GM19324 (cell line): ENCODE measurements around the gene PKNOX1.
"Not testable (repeated sequence)": the region's sequence is repeated elsewhere in the genome, so short reads cannot be mapped to it uniquely, and the experiment has no call there.

ENCODE experiments used
- ATAC-seq: cut with Tn5 transposase; IDR thresholded peaks from one replicate; pipeline ENCODE4 v1.9.1; 2021; ENCODE audit warnings: mild to moderate bottlenecking, moderate library complexity; ENCODE audit not compliant: unreplicated experiment, low FRiP score

PKNOX1 gene

DNA sequence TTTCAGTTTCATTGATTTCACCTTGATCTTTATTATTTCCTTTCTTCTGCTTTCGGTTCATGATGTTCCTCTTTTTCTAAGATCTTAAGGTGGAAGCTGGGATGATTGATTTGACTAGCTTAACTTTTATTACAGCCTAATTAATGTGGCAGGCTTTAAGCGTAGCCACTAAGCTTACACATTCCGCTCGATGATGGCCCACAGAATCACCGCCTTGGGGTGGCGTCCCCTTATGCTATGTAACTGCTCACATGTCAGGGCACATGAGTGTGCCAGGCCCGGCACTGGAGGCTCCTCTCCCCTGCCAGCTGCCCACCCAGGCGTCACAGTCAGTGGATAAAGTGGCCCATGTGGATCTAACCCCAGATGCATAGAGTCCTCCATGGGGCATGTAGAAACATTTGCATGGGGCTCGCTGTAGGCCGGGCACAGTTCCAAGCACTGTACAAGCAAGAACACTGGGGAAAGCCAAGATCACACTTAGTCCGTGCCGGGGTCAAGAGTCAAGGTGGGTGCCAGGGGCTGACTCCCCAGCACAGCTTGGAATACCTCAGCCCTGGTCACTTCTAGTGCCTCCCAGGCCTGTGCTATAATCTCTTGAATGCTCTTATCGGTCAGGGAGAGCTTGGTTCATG, 41.7 kb downstream of the PKNOX1 start:
- ATAC-seq: no peak

DNA sequence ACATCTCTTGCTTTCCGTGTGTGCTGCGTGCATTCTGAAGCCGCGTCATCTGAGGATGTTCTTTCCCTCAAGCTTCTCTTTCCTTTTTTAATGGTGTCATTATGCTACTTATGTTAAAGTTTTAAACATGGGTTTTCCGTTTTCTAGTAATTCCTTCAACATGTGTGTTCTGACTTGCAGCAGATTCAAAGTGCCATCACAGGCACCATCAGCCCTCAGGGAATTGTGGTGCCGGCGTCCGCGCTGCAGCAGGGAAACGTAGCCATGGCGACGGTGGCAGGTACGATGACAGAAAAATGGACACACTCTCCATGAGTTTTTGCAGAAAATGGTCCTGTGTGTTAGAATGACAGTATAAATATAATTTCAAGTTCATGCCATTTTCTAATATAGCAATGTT, 42.4 kb downstream of the PKNOX1 start:
- ATAC-seq: no peak

DNA sequence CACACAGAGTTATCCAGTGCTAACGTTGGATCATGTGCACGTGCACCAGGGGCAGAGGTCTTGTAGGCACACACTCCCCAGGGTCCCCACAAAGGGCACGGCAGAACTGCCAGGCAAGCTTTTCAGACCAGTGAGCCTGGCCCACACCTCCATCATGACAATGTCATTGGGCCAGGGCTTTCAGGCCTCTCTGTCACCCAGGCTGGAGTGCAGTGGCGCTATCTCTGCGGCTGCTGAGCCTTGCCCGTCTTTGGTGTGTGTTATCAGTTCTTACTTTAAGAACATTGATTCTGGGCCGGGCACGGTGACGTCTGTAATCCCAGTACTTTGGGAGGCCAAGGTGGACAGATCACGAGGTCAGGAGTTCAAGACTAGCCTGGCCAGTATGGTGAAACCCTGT, 44.2 kb downstream of the PKNOX1 start:
- no peak for ATAC-seq

DNA sequence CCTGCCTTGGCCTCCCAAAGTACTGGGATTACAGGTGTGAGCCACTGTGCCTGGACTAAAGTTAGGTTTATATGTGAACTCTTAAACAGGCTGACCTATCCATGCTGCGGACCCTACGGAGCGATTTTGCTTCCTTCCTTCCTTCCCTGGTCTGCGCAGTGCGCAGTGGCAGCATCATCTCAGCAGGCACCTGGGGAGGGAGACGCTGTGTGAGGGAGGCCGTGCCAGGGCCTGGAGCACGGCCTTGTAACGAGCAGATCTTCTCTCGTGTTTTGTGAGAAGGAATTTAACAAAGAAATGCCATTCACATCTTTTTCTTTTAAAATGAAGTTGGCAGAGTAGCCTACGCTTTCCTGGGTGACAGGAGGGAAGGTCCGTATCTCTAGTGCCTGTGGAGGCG, 45.8 kb downstream of the PKNOX1 start:
- no peak for ATAC-seq

DNA sequence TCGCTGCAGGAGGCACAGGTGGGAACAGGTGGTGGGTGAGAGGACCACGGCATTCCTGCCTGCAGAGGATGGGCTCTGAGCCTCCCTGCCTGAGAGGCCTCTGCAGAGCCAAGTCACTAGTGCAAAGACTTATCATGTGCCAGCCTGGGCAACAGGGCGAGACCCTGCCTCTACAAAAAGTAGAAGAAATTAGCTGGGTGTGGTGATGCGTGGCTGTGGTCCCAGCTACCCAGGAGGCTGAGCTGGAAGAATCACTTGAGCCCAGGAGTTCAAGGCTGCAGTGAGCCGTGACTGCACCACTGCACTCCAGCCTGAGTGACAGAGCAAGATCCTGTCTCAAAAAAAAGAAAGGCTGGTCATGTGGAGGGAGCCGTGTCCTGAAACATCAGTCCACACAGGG, 46.4 kb downstream of the PKNOX1 start:
- no peak for ATAC-seq

DNA sequence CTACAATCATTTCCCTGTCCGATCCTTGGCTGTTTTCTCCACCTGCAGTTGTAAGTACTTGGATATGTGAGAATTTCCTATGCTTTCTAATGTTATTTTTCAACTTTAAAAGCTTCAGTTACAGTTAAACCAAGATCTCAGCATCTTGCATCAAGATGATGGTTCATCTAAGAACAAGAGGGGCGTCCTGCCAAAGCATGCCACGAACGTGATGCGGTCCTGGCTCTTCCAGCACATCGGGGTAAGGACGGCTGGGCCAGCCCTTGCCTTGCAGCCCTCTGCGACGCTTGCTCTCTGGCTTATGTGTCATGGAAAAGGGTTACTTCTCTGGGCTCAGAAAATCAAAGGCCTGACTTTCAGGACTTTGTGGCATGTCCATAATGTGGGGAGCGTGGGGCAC, 46.8 kb downstream of the PKNOX1 start:
- ATAC-seq: no peak

DNA sequence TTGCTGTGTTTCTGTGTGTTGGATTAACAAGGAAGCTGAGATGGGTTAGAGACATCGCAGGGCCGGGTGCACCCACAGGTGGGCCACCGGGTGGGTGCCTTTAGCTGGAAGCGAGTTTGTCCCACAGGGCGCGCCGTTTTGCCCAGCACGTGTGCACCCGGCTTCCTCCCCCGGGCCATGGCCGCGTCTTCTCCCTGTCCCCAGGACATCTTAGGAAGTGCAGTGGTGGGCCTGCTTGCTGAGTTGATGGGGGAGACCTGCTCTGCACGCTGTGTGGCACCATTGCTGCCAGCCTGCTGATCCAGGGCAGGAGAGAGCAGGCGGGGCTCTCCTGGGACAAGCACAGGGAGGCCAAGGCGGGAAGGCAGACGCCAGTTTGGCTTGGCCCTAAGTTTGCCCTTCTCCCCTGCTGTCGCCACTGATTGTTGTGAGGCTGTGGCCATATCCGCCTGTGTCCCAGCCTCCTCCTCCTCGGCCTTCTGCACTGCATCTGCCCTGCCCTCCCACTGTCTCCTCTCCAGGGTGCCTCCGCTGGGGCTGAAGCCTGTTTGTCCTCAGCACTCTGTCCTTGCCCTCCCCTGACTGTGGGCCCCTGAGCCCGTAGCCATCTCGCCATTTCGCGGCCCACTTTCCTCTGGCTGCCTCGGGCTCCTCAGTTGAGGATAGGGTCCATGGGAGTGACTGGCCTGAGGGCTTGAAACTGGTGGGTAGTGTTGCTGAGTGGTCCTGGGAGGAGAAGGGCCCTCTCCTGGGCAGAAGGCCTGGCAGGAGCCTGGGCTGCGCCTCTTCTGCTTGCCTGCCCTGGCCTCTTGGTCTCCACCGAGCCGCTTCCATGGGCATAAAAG, 47.6 kb downstream of the PKNOX1 start:
- ATAC-seq: no peak

DNA sequence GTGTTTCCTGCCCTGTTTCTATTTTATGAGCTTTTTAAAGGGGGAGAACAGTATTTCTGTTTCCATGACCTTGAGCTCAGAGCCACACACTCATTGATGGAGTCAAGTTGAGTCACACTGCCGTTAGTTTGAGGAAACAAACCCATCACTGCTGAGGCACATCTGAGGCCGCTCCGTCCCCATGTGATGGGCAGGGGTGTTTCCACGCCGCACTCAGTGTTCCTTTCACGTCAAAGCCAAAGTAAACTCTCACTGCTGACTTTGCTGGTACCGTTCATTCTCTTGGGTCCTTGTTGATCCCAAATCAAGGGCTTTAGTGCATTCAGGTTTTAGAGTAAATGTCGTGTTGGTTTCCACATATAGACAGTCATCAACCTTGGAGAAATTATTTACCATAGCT, 48.8 kb downstream of the PKNOX1 start:
- no peak for ATAC-seq

DNA sequence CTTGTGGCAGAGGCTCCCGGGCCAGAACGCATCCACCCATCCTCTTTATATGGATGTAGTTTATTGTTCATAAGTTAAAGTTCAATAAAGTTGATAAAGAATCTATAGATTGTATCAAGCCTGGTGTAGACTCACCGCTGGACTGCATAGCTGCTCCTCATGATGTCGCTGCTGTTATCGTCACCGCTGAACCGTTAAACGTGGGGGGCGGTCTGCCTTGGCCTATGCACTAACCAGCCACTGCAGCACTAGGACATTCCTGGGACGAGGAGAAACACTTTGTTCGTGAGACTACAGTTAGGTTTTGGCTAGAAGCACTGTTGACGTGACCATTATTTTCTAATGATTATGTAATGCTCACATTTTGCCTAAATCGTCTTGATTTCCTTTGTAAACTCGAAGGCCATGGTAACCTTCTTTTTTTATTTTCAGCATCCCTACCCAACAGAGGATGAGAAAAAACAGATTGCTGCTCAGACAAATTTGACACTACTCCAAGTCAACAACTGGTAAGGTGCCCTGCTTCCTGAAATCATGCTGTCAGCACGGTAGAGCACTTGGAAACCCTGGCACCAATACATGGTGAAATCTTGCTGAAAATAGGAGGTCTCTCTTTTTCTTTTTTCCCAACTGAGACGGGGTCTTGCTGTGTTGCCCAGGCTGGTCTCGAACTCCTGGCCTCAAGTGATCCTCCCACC, 50.2 kb downstream of the PKNOX1 start:
- no peak for ATAC-seq

DNA sequence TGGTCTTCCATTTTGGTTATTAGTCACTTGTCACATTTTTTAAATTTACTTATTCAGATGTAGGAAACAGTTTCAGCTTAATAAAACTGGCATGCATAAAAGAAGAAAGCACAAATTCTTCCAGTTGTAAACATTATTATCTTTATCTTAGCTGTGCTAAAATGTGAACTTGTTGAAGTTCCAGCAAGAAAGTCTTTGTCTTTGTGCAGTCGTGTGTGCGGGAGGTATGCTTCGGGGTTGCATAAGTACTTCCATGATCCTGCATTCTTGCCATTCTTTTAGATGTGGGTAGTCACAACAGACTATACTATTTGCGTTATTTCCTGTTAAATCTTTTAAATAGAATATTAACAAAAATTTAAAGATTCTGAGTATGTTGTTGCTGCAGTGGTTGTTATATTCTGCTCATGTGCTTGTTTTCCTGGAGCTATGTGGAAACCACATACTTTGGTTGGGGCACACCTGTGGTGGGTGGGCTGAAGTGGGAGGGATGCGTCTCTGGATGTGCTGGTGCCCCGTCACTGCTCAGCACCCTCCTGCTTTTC, 51.3 kb downstream of the PKNOX1 start:
- no peak for ATAC-seq

DNA sequence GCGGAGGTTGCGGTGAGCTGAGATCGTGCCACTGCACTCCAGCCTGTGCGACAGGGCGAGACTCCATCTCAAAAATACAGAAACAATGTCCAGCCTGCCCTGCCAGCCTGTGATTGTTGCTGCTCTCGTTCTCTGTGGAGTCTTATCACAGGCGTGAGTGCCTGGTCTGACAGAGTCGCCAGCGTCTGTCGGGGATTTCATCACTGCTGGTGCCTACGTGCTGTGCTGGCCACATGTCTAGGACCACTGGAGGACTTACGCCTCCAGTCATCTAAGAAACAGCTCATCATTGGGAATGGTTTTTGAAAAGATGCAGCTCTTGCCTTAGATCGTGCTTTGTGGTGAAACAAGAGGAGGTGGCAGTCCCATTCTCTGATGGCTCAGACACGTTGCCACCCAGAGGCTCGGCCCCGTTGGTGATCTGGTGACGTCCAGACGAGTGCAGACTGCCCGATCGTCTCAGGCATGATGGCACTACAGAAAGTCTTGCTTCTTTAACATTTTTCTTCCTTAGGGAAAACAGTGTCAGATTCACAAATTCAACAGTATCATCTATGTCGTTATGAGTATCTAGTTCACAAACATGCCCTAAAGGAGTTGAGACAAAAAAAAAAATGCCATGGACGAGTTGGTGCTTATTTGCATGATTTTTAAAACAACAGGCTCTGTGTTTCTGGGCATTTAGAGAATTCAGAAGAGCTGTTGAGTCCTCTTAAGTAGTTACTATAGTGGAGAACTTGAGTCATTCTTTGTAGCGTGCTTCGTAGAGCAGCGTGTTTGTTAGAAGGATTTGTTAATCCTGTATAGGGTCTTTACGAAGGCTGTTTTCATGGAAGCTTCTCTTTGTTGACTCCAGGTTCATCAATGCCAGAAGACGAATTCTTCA, 53.7 kb downstream of the PKNOX1 start:
- ATAC-seq: no peak

DNA sequence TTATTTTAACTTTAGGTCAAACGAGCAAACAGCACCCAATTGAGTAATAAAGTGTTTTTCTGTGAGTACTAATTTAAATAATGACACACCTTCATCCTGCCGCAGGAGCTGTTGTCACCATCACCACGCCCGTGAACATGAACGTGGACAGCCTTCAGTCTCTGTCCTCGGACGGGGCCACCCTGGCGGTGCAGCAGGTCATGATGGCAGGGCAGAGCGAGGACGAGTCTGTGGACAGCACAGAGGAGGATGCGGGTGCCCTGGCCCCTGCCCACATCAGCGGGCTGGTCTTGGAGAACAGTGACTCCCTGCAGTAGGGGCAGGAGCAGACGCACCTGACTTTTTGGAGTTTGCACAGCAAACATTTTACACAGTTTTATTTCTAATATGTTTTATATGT, 55.4 kb downstream of the PKNOX1 start:
- ATAC-seq: no peak

DNA sequence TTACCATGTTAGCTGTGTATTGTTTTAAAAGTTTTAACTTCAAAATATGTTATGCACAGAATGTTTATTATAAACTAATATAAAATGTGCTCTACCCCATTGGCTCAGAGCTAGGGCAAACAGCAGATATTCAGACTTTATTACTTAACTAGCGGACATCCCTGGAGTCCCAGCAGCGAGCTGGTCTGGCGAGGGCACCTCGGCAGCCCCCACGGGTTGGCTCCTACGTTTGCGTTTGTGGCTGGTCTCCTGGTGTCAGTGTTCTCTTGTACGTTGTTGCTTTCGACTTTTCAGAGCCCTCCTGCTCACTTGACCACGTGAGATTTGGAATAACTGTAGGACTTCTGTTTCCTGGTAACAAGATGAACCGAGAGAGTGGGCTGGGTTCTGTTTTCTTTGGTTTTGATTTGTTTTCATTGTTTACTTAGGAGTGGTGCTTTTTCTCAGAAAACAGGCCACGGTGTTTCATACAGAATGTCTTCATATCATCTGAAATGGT, 56.8 kb downstream of the PKNOX1 start:
- ATAC-seq: no peak

DNA sequence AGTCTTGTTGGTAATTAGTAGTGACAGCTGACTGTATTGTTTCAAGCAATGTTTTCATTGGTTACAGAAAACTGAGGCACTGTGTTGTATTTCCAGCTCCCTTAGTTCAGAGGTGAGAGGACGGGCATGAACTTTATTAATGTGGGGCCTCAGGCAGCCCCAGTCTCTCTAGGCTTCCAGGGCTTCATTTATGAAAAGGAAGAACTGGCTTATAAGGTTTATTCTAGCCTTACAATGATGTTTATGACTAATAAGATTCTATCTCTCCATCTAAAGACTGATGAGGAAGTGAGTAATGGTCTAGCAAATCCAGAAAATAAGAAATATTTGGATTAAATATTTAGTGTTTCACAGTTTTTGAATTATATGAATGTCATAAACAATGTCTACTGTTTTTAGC, 59.7 kb downstream of the PKNOX1 start:
- no peak for ATAC-seq

DNA sequence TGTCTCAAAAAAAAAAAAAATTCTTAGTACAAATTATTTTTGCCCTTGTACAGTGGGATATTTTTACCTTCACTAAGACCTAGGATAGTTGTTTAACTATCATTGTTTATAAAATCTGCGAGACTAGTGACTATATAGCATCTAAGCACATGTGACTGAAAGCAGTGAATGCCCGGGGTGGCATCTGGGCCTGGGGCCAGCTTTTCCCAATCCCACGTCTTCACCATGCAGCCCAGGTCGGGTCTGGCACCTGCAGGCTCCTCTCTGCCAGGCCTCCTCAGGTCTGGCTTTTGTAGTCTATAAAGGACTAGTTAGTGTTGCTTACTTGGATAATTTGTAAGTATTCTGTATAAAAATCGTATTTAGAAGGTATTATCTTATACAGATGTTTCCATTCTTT, 60.5 kb downstream of the PKNOX1 start:
- no peak for ATAC-seq

DNA sequence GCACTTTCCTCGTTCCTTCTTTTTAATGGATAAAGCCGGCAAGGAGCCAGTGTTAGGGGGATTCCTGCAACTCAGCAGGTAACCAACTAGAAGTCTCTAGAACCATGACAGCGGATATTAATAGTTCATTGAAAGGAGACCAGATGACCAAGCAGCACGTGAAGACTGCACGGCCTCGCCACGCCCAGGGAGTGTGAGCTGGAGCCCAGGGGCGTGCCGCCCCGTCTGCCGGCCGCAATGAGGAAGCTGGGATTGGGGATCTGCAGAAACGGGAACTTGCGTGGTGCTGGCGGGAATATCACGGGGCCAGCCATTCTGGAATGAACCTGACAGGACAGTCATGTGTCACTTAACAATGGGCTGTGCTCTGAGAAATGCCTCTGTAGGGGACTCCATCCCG, 62.5 kb downstream of the PKNOX1 start:
- ATAC-seq: not testable (repeated sequence)

DNA sequence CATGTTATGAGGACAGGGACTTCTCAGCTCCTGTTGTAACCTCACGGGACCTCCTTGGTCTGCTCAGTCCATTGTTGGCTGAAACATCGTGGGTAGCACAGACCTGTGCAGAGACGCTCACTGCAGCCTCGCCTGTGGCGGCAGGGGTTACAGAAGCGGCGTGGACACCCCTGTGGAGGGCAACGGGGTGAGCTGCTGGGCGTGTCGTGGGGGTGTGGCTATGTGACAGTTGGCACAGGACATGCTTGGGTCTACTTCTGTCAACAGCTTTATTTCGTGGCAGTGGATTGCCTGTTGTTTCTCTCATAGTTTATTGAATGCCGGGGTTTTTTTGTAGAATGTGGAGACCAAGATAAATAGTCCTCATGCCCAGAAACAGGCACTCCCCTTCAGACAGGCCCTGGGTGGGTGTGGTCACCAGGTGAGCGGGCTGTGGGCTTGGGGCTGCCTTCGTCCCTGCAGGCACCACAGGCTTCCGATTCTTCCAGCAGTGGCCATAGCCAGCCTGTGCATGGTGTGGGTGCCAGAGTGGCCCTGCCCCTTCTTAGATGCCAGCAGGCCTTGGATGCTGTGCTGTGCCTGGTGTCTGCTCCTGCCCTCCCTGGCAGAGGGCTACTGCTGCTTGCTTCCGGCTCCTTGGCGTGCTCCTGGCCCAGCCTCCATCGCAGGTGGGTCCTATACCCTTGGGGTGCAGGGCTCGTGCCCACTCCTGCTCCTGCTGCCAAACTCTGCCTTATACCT, 63.7 kb downstream of the PKNOX1 start:
- not testable (repeated sequence) for ATAC-seq

DNA sequence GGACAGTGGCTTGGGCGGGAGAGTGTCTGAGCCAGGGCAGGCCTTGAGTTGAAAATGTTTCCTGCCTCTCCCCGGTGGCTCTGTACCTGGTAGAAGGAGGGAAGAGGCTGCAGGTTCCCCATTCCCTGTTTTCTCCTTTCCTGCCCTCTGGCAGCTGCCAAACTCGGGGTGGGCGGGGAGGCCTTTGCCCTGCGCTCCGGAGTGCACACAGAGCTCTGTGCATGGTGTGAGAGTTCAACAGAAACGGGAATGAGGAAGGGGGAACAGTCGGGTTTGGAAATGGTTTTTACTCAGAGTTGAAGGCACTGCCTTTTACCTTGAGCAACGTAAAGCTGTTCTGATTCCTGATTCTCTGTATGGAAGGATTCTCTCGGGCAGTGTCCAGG, 64.3 kb downstream of the PKNOX1 start:
- ATAC-seq: not testable (repeated sequence)

DNA sequence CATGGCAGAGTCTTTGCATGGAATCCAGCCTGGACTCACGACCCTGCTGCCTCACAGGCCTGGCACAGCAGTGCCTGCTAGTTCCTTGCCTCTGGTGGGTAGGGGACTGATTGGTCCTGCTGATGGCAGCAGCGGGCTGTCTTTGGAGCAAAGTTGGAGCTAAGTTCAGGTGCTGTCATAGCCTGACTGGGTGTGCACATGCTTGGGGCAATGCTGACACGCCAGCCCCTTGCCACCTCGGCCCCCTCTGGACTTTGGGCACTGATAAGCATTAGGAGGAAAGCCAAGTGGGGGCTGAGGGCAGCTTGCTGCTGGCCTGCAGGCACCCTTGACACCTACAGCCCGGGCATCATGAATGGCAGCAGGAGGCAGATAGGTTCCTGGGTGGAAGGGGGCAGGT, 67.8 kb downstream of the PKNOX1 start:
- not testable (repeated sequence) for ATAC-seq
